GM06990 (cell line): ENCODE data around the gene CSNK1D.
A peak's percentile ranks its signal among the peaks of the same experiment; 100 is the strongest.

ENCODE experiments used
- DNase-seq: peaks from one replicate; pipeline ENCODE4 v3.0.0-alpha.2; 2011; ENCODE audit not compliant: insufficient read length; ENCODE audit errors: extremely low read depth
- H3K27me3 ChIP-seq: replicated peaks from 2 replicates; pipeline ENCODE4 v1.6.0; 2011; ENCODE audit warnings: low read length; ENCODE audit not compliant: control insufficient read depth, insufficient read depth
- H3K36me3 ChIP-seq: 2 replicates; pipeline ENCODE4 v1.5.1; 2011; ENCODE audit warnings: low read length; ENCODE audit not compliant: control insufficient read depth, insufficient read depth
- H3K4me3 ChIP-seq: replicated peaks from 2 replicates; pipeline ENCODE4 v1.5.1; 2011; ENCODE audit warnings: low read depth, mild to moderate bottlenecking, control low read depth, low read length
- CTCF ChIP-seq: IDR thresholded peaks from 2 replicates; pipeline ENCODE4 v1.5.1; 2011; ENCODE audit warnings: low read length, control low read depth, mild to moderate bottlenecking, inconsistent platforms; ENCODE audit not compliant: insufficient read depth, poor library complexity, severe bottlenecking

The CSNK1D gene

GRCh38 chr17:82237083-82237745 lies 36.3 kb downstream of the CSNK1D start:
- no peak overlapping the region for H3K4me3 ChIP-seq
- DNase-seq, result peak; percentile 29
- no peak for TF ChIP-seq CTCF
- H3K27me3 ChIP-seq, result no peaks in the 10 kb centered on the region
- H3K36me3 ChIP-seq, result peaks cover 14% of the 10 kb centered on the region

- Histone ChIP-seq H3K36me3 (peaks cover 14% of the 10 kb centered on the region), H3K27me3 (no peaks in the 10 kb centered on the region), H3K4me3 (no peak overlapping the region)
- TF ChIP-seq CTCF, result peak; percentile 94
- peak; percentile 36 for DNase-seq
These were observed 37.1 kb downstream of the CSNK1D start for GRCh38 chr17:82236142-82236971.

GRCh38 chr17:82235775-82236141 lies 37.7 kb downstream of the CSNK1D start:
- Histone ChIP-seq H3K36me3 (peaks cover 13% of the 10 kb centered on the region), H3K4me3 (no peak overlapping the region), H3K27me3 (no peaks in the 10 kb centered on the region)
- DNase-seq, result peak; percentile 12
- TF ChIP-seq CTCF, result no peak

GRCh38 chr17:82235056-82235774 lies 38.3 kb downstream of the CSNK1D start:
- no peak for DNase-seq
- TF ChIP-seq CTCF, result no peak
- Histone ChIP-seq H3K4me3 (no peak overlapping the region), H3K36me3 (peaks cover 8% of the 10 kb centered on the region), H3K27me3 (no peaks in the 10 kb centered on the region)

GRCh38 chr17:82234211-82235055 lies 39.1 kb downstream of the CSNK1D start:
- H3K4me3 ChIP-seq, result no peak overlapping the region
- peak; percentile 38 for DNase-seq
- peaks cover 5% of the 10 kb centered on the region for H3K36me3 ChIP-seq
- TF ChIP-seq CTCF, result no peak
- H3K27me3 ChIP-seq, result no peaks in the 10 kb centered on the region
